Hematopoietic multipotent progenitor cell treated with erythropoietin and hydrocortisone succinate and interleukin-3 and kit ligand, for 15 days (in vitro differentiated cells): ENCODE data around the gene OSTF1.

ENCODE experiments used
- DNase-seq: peaks from one replicate; pipeline ENCODE4 v3.0.0-alpha.2; 2015; ENCODE audit warnings: low spot score

OSTF1 gene

DNA sequence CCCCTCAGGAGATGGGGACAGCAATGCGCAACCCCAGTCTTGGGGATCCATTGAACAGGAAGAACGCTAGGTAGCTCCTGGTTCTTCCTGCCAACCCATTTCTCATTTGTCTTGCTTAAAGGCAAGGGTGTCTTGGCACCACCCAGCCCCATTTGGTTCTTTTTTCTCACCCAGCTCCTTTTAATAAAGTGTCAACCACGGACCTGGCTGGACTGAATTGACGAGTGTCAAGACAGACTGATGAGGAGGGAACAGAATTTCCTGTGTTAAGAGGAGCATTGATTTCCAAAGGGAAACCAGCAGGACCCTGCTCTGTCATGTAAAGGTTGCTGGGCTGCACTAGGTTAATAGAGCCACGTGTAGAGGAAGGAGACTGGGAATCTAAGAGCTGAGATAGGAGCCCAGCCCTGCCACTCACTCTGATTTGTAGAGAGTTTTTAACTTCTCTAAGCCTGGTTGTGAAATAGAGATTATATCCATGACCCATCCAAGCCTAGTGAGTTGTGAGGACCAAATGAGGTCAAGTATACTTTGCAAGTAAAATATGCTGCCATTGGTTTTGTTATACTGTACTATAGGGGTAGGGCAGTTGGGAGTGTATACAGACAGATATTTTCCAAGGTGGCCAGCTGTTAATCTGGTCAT, 33.7 kb downstream of the OSTF1 start:
- no peak for DNase-seq

- no peak for DNase-seq
Measured at GRCh38 chr9:75123696-75124095, 35.4 kb downstream of the OSTF1 start.

DNA sequence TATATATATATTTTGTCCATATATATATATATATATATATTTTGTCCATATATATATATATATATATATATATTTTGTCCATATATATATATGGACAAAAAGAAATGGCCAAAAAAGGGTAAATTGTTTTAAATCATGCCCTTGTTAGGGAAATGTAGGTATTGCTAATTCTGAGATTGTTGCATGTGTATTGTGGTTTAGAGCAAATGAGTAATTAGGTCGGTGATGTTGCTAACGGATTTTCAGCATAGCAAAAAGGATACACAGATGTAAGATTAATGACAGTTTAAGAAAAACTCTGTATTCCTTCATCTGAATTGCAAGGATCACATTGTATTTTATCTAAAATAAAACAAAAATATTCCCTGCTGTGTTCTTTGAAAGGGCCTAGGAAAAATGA, 40.2 kb downstream of the OSTF1 start:
- no peak for DNase-seq

GRCh38 chr9:75130172-75130571, 41.9 kb downstream of the OSTF1 start:
- DNase-seq, result no peak

GRCh38 chr9:75130621-75131230, 42.4 kb downstream of the OSTF1 start:
- DNase-seq, result no peak

- no peak for DNase-seq
Measured at GRCh38 chr9:75131700-75132099, 43.4 kb downstream of the OSTF1 start.

DNA sequence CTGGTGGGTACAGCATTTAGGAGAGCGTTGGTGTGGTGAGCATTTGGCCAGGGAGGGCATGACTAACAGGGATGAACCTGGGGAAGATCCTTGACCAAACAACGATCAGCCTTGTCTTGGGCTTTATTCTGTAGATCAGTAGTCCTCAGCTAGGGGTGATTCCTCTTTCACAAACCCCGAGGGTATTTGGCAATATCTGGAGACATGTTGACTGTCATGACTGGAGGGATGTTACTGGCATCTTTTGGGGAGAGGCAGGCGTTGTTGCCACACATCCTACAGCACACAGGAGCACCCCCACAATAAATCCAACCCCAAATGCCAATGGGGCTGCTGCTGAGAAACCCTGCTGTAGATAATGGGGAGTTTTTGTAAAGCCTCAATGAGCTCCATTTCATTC, 43.9 kb downstream of the OSTF1 start:
- no peak for DNase-seq

GRCh38 chr9:75133396-75133795, 45.1 kb downstream of the OSTF1 start:
- DNase-seq, result no peak

DNA sequence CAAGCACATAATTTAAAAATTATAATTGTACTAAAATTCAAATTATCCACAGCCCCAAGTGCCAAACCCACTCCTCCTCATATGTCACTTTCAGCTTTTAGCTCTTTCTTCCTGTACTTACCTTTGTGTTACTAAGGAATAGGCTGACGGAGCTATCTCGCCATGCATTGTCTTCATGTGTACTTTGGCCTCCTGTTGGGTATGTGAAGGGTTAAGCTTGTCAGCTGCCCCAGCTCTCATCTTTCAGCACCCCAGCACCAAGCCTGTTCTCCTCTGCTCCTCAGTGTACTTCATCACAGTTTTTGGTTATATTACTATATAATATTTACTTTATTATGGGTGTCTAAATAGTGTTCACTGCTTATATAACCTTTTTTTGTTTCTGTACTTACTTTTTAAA, 46.2 kb downstream of the OSTF1 start:
- no peak for DNase-seq

DNA sequence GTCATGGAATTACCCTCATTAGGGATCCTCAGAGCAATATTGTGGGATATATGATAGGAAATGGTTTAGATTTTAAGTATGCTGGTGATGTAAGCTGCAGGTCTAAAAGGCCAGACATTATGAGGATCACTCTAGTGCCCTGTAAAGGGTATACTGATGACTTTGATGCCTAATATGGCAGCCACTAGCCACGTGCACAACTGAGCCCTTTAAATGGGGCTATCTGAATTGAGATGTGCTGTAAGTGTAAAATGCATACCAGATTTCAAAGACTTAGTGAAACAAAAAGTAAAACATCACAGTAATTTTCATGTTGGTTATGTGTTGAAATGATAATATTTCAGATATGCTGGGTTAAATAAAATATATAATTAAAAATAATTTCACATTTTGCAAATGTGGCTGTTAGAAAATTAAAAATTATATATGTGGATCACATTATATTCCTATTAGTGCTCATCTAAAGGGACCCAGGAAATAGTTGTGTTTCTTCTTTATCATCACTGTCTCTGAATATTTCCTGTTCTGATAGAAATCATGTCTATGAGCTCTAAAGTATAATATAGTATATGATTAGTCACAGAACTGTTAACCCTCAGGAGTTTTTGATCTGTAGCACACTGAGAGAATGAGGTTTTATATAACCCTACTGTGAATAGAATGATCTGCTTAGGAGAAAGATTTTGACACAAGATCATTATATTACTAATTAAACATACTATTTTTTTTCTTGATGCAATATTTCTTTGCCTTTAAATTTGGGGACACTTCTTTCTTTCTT, 50.1 kb downstream of the OSTF1 start:
- DNase-seq, result no peak

- DNase-seq, result no peak
Measured at GRCh38 chr9:75139201-75139600, 50.9 kb downstream of the OSTF1 start.

DNA sequence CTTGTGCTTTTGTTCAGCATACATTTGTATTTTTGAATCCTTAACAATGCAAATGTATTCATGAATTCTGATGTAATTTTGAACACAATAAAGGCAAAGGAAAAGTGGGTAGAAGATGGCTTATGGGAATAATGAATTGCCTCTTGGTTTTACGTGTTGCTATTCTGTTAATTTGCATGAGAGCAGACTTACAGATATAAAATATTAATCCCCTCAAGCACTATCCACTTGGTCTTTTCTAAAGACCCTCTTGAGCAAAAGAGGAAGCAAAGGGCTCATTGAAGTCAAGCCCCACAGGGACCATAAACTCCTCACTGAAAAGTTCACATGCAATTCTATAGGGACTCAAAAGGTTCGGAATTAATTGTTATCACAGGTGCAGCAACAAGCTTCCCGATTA, 51.9 kb downstream of the OSTF1 start:
- DNase-seq, result no peak

- DNase-seq, result no peak
Measured at GRCh38 chr9:75142202-75142601, 53.9 kb downstream of the OSTF1 start.

- DNase-seq, result no peak
Measured at GRCh38 chr9:75146229-75146628, 57.9 kb downstream of the OSTF1 start.

GRCh38 chr9:75147638-75148037, 59.3 kb downstream of the OSTF1 start:
- no peak for DNase-seq

- no peak for DNase-seq
Measured at GRCh38 chr9:75148561-75148960, 60.2 kb downstream of the OSTF1 start.

DNA sequence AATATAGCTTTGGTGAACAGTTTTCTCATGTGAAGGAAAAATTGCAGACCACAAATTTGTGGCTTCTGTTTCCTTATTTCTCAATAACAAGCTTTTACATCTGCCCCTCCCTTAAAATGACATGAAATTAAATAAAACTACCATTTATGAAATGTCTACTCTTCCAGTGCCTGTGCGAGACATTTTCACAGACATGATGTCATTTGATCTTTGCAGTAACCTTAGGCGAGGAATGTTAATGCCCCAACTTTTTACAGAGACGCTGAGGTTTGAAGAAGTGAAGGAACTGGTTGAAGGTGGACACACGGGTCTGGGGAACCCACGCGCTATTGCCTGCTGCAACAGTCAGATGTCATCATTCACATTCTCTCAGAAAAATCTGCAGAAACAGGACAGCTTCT, 61.5 kb downstream of the OSTF1 start:
- DNase-seq, result no peak

GRCh38 chr9:75150512-75150911, 62.2 kb downstream of the OSTF1 start:
- no peak for DNase-seq

DNA sequence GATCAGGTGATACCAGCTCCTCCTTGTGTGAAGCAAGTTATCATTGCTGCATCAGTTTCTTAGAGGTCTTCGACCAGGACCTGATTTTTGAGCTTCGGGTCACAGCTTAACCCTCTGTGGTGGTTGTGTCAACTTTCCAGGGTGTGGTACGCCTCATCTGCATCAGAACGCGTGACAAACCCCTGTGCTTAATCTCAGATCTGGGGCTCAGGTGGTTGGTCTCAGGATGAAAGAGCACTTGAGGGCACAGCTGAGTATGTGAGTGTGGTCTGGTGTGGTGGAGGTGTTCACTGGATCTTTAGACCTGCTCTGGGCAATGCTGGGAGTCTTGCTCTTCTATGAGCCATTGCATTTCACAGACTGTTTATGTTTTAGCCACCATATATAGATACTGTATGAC, 64.1 kb downstream of the OSTF1 start:
- no peak for DNase-seq

DNA sequence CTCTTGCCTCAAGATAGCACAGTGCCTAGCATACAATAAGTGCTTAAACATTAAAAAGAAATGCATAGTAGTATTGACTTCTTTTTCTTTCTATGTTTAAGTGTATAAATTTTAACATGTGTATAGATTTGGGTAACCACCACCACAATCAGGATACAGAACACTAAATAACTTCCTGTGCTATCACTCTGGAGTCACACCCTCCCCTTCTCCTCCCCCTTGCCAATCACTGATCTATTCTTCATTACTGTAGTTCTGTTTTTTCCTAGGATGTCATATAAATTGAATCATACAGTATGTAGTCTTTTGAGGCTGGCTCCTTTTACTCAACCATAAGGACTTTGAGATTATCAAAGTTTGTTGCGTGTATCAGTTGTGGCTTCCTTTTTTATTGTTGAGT, 68.5 kb downstream of the OSTF1 start:
- no peak for DNase-seq

GRCh38 chr9:75161116-75161857, 73.0 kb downstream of the OSTF1 start:
- DNase-seq, result no peak

DNA sequence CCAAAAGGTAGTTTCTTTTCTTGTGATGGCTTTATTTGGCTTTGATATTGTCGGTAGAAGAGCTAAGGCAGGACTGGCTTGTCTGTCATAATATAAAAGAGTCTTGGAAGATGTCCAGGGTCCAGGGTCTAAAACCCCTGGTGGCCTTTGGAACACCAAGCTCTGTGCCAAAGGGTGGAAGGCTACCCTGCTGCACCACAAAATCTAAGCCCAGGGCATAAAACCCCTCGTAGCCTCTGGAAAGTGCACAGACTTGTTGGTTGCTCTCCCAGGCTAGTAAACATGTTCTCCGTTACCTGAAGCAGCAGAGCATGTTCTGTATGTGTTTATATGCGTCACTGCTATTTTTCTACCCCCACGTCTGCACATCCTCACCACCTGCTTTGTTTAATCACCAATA, 75.5 kb downstream of the OSTF1 start:
- DNase-seq, result no peak

DNA sequence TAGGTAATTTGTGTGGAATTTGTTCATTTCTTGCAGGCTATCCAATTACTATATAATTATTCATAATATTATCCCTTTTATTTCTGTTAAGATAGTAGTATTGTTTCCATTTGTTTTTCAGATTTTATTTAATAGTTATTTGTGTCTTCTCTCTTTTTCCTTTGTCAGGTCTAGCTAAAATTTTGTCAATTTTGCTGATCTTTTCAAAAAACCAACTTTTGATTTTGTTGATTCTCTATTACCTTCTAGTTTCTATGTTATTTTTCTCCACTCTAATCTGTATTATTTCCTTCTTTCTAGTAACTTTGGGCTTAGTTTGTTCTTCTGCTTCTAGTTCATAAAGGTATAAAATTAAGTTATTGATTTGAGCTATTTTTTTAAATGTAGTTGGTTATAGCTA, 76.3 kb downstream of the OSTF1 start:
- DNase-seq, result no peak
